Sigmoid colon (tissue), 7 donors: Measurements from ENCODE around the gene SMIM14. TPM values are rescaled to one million over a fixed set of nuclear protein-coding genes. Genes with fewer than 3 reads are reported as not detected.
"Not testable (repeated sequence)": the region's sequence is repeated elsewhere in the genome, so short reads cannot be mapped to it uniquely, and the experiment has no call there.

Source experiments
- DNase-seq: peaks from one replicate; pipeline ENCODE4 v3.0.0-alpha.2; 2019
- H3K27ac ChIP-seq, 4 donors: fragments of 200-600 bp; sonication (generic); one replicate each; pipeline ENCODE4 v1.5.1; 2016 to 2019; ENCODE audit warnings: mild to moderate bottlenecking in 1 of 4
- H3K27me3 ChIP-seq, 3 donors: fragments of 200-600 bp; sonication (generic); one replicate each; pipeline ENCODE4 v1.5.1; 2019; ENCODE audit warnings: mild to moderate bottlenecking in 1 of 3
- H3K36me3 ChIP-seq, 4 donors: fragments of 200-600 bp; sonication (generic); one replicate each; pipeline ENCODE4 v1.5.1; 2016 to 2019
- H3K4me1 ChIP-seq, 4 donors: fragments of 200-600 bp; sonication (generic); one replicate each; pipeline ENCODE4 v1.5.1; 2017 to 2019
- H3K4me3 ChIP-seq, 4 donors: fragments of 200-600 bp; sonication (generic); one replicate each; pipeline ENCODE4 v1.5.1; 2017 to 2019; ENCODE audit warnings: mild to moderate bottlenecking in 2 of 4, moderate library complexity in 1 of 4
- H3K9me3 ChIP-seq, 4 donors: fragments of 200-600 bp in 3 of 4; sonication (generic) in 3 of 4; one replicate each; pipeline versions ENCODE4 v1.5.1 to v1.6.1; 2013 to 2019
- CTCF ChIP-seq, 4 experiments: fragments of 450-650 bp in 3 of 4; fragments of 200-600 bp in 1 of 4; IDR thresholded peaks; one replicate each; pipeline ENCODE4 v1.5.1; 2016 to 2019; ENCODE audit warnings: antibody characterized with exemption in 4 of 4, mild to moderate bottlenecking in 3 of 4, moderate library complexity in 2 of 4
- EP300 ChIP-seq, 4 donors: sonication (generic); formaldehyde crosslinking; IDR thresholded peaks; one replicate each; pipeline ENCODE4 v1.6.1; 2017; ENCODE audit warnings: antibody characterized with exemption in 4 of 4
- POLR2A ChIP-seq, 2 donors: fragments of 450-650 bp; IDR thresholded peaks; one replicate each; pipeline ENCODE4 v1.6.1; 2016; ENCODE audit warnings: antibody characterized with exemption in 2 of 2, mild to moderate bottlenecking in 2 of 2, moderate library complexity in 2 of 2
- POLR2AphosphoS5 ChIP-seq, 4 donors: sonication (generic); formaldehyde crosslinking; IDR thresholded peaks; one replicate each; pipeline ENCODE4 v1.6.1; 2017; ENCODE audit warnings: antibody characterized with exemption in 4 of 4
- WGBS, 2 donors: extraction: QIAGEN DNeasy Blood & Tissue Kit; methylation state at CpG; one replicate each; pipeline ENCODE4 v1.1.7; 2013; 5-methylcytosine and 5-hydroxymethylcytosine counted together
- intact Hi-C: fragments of 100-400 bp; cut with DNase I; formaldehyde crosslinking; loops from one replicate; pipeline ENCODE4 v1.15.1; 2023
- polyA plus RNA-seq, 3 donors: library from polyadenylated mRNA; stranded (reverse); fragments of 200-250 nt; gene quantifications; one replicate each; pipeline ENCODE4 v1.2.3, GENCODE V29; 2013
- total RNA-seq, 4 donors: library from RNA; depleted of rRNA; stranded (reverse); fragments of >200 nt; gene quantifications; one replicate each; pipeline ENCODE4 v1.1.0, GENCODE V29; 2016
- donor health status: healthy with polysubstance abuse.
- donor health status: Bipolar disorder and iron deficiency.
- donor health status: healthy.

Gene SMIM14
- total and polyA plus RNA-seq, 7 donors: 16.6 to 341 (median 33.9) TPM

GRCh38 chr4:39660757-39661156 is 22.1 kb upstream of the SMIM14 start:
- Histone ChIP-seq H3K27ac (no peak overlapping the region), H3K27me3 (no peaks in the 10 kb centered on the region), H3K36me3 (no peaks in the 10 kb centered on the region), H3K4me1 (no peaks in the 10 kb centered on the region), H3K4me3 (no peak overlapping the region), H3K9me3 (no peaks in the 10 kb centered on the region)
- no peak for DNase-seq
- TF ChIP-seq POLR2AphosphoS5 (IDR thresholded peaks at IDR 0.05): no peak
- TF ChIP-seq POLR2A (IDR thresholded peaks at IDR 0.05): no peak
- TF ChIP-seq CTCF (IDR thresholded peaks at IDR 0.05): no peak
- 95 to 97% methylated on average over 6 of the region's 6 CpGs for WGBS, 2 donors
- intact Hi-C loops: no loop called here

GRCh38 chr4:39660045-39660444 is 21.4 kb upstream of the SMIM14 start:
- TF ChIP-seq CTCF (IDR thresholded peaks at IDR 0.05): no peak
- TF ChIP-seq EP300 (IDR thresholded peaks at IDR 0.05): no peak
- TF ChIP-seq POLR2AphosphoS5 (IDR thresholded peaks at IDR 0.05): no peak
- no peak for TF ChIP-seq POLR2A (IDR thresholded peaks at IDR 0.05)
- intact Hi-C loops: no loop called here
- H3K27me3 ChIP-seq: no peaks in the 10 kb centered on the region
- WGBS, 2 donors: 93 to 95% methylated on average over 6 of the region's 6 CpGs
- no peak overlapping the region for H3K27ac ChIP-seq
- no peak overlapping the region for H3K4me3 ChIP-seq
- DNase-seq: no peak
- H3K9me3 ChIP-seq: no peaks in the 10 kb centered on the region
- no peaks in the 10 kb centered on the region for H3K36me3 ChIP-seq
- no peaks in the 10 kb centered on the region for H3K4me1 ChIP-seq

GRCh38 chr4:39658756-39659155 is 20.1 kb upstream of the SMIM14 start:
- Histone ChIP-seq H3K4me3 (no peak overlapping the region), H3K4me1 (no peaks in the 10 kb centered on the region), H3K27ac (no peak overlapping the region), H3K9me3 (no peaks in the 10 kb centered on the region), H3K36me3 (no peaks in the 10 kb centered on the region), H3K27me3 (no peaks in the 10 kb centered on the region)
- TF ChIP-seq EP300 (IDR thresholded peaks at IDR 0.05): no peak
- no peak for TF ChIP-seq POLR2A (IDR thresholded peaks at IDR 0.05)
- TF ChIP-seq POLR2AphosphoS5 (IDR thresholded peaks at IDR 0.05): no peak
- TF ChIP-seq CTCF (IDR thresholded peaks at IDR 0.05): no peak
- intact Hi-C loops: no loop called here
- no peak for DNase-seq
- whole genome bisulfite sequencing, 2 donors: 78 to 87% methylated on average over 3 of the region's 3 CpGs

GRCh38 chr4:39657465-39657864 is 18.8 kb upstream of the SMIM14 start:
- 88 to 90% methylated on average over 6 of the region's 6 CpGs for WGBS, 2 donors
- intact Hi-C loops: no loop called here

GRCh38 chr4:39656638-39657037 is 18.0 kb upstream of the SMIM14 start:
- H3K27me3 ChIP-seq, intact Hi-C loops, H3K36me3 ChIP-seq, H3K4me1 ChIP-seq, H3K9me3 ChIP-seq, H3K4me3 ChIP-seq, H3K27ac ChIP-seq, DNase-seq: not testable (repeated sequence)
- WGBS, 2 donors: 94 to 96% methylated on average over 5 of the region's 5 CpGs

More at GRCh38 chr4:39657465-39657864, 18.8 kb upstream of the SMIM14 start:
- Histone ChIP-seq H3K4me3 (no peak overlapping the region), H3K4me1 (no peaks in the 10 kb centered on the region), H3K27ac (no peak overlapping the region), H3K36me3 (no peaks in the 10 kb centered on the region), H3K9me3 (no peaks in the 10 kb centered on the region), H3K27me3 (no peaks in the 10 kb centered on the region)
- TF ChIP-seq POLR2AphosphoS5 (IDR thresholded peaks at IDR 0.05) (no peak), EP300 (IDR thresholded peaks at IDR 0.05) (no peak), POLR2A (IDR thresholded peaks at IDR 0.05) (no peak), CTCF (IDR thresholded peaks at IDR 0.05) (no peak)
- DNase-seq: no peak
